Epidermal melanocyte (primary cell): ENCODE data around the gene ACP4.
"Not testable (repeated sequence)": the region's sequence is repeated elsewhere in the genome, so short reads cannot be mapped to it uniquely, and the experiment has no call there.

Source experiments
- DNase-seq: peaks from one replicate; pipeline ENCODE4 v3.0.0; 2011; ENCODE audit warnings: low spot score; ENCODE audit not compliant: insufficient read length

The ACP4 gene

DNA sequence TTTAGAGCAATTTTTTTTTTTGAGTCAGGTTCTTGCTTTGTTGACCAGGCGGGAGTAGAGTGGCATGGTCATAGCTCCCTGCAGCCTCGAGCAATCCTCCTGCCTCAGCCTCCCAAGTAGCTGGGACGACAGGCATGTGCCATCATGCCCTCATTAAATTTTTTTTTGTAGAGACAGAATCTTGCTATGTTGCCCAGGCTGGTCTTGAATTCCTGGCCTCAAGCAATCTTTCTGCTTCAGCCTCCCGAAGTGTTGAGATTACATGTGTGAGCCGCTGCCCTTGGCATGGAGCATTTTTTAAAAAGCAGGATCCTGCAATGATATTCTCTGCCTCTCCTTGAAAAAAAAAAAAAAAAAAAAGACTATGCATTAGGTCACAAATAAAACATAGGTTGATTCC is 14.1 kb upstream of the ACP4 start:
- no peak for DNase-seq

DNA sequence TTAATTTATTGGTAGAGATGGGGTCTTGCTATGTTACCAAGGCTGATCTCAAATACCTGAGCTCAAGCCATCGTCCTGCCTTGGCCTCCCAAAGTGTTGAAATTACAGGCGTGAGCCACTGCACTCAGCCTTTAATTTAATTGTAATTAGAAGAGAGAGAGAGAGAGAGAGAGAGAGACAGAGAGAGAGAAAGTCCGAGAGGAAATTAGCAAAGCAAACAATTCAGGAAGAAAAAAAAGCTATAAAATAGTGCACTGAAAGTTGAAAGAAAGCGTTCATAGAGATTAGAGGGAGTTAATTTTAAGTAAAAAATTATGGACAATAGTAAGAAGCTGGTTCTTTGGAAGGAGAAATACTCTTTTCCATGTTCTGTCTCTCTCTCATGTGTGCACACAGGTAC is 13.0 kb upstream of the ACP4 start:
- DNase-seq: no peak

DNA sequence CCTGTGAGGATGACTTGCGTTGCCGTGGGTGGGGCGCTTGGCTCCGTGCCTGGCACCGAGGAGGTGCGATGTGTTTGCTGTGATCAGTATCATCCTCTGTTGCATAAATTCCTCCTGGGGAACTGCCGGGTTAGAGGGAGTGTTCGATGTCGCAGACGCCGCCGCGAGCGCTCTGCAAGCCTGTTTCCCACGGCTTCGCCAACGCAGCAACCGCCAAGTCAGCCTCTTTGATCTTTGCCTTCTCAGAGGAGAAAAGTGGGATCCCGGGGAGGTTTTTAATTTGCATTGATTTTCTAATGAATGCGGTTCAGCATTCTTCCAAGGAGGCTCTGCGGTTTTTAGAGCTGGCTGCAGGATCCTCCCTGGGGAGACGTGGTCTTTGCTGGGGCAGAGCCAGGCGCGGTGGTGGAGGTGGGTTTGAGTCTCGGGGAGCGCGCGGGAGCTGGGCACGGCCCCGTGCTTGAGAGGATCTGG is 12.3 kb upstream of the ACP4 start:
- DNase-seq: no peak

DNA sequence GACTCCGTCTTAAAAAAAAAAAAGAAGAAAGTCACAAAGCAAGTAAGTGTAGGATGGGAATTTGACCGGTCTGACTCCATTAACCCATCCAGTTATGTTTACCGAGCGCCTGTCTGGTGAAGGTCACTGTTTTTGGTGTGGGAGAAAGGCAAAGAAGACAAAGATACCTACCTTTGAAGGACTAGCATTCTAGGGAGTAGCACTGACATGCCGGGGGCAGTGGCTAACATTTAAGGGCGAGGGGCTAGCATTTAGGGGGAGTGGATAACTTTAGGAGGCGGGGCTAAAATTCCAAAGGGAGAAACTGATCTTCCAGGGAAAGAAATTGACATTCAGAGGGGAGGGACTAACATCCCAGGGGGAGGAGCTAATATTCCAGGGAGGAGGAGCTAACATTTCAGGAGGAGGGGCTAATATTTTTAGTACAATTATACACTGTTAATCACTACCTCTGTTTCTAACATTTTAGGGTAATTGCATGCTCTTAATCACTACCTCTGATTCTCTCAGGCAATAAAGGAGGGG is 11.2 kb upstream of the ACP4 start:
- no peak for DNase-seq

DNA sequence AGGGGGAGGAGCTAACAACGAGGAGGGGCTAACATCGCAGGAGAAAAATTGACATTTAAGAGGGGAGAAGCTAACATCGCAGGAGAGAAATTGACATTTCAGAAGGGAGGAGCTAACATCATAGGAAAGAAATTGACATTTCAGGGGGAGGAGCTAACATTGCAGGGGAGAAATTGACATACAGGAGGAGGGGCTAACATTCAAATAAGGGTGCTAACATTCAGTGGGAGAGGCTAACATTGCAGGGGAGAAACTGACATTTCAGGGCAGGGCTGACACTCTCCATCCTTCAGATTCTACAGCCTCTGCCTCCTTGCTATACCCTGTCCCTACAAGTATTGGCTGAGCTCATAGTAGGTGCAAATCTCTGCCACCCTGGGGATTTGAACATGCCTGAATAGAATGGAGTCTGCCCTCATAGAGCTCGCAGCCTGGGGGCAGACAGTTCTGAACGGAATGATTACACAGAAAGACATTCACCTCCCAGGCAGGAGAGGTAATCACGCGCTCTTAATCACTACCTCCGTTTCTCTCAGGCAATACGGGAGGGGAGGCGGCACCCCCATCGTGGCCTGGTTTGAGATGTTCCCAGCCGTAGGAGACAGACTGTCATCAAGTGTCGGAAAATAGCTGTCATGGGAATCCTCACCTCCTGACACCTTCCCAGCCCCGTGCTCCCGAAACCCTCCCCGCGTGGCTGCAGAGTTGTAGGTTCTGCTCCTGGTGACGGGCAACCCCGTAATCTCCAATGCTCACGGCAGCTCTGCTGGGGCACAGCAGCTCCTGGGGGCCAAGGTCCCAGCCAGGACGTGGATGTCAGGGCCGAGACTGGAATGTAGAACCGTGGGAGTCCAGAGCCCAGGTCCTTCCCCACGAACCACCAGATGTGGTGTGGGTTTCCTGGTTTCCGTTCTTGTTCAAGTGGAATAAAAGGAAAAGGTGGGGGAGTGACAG is 10.4 kb upstream of the ACP4 start:
- no peak for DNase-seq

DNA sequence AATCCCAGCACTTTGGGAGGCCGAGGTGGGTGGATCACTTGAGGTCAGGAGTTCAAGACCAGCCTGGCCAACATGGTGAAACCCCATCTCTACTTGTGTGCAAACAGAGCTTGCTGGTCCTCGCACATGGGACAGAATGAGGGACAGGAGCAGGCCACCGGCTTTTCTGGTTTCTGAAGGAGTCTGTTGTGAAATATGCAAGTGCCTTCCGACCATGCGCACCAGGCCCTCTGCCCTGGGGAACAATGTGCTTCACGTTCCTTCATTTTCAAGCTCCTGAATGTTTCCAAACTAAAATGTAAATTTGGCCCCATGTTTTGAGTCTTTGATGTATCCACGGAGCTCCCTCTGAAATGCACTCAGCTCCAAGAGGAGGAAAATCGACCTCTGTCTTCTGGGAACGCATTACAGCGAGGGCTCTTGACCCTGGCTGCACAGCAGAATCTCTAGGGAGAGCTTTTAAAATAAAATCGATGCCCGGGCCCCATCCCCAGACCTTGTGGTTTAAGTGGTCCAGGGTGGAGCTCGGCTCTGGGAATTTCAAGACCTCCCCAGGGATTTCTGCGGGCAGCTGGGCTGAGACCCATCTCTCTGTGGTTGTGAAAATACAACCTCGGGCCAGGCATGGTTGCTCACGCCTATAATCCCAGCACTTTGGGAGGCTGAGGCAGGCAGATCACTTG is 9.3 kb upstream of the ACP4 start:
- no peak for DNase-seq

DNA sequence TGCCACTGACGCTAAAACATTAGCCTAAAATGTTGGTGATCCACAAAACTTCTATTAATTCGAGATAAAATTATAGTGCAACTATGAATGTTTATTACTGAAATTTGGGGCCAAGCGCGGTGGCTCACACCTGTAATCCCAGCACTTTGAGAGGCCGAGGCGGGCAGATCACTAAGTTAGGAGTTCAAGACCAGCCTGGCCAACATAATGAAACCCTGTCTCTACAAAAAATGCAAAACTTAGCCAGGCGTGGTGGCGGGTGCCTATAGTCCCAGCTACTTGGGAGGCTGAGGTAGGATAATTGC is 6.4 kb upstream of the ACP4 start:
- DNase-seq: not testable (repeated sequence)

DNA sequence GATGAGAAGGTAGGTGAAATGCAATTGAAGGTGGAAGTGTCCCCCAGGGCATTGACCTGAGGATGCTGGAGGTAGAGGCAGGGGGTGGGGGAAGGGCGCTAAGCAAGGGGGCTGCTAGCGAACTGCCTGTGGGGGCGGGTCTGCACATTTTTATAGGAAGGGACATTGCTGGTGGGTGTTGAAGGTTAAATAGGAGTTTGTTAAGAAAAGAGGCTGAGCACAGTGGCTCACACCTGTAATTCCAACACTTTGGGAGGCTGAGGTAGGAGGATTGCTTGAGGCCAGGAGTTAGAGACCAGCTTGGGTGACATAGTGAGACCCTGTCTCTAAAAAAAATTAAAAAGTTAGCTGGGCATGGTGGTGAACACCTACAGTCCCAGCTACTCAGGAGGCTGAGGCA is 5.5 kb upstream of the ACP4 start:
- no peak for DNase-seq

DNA sequence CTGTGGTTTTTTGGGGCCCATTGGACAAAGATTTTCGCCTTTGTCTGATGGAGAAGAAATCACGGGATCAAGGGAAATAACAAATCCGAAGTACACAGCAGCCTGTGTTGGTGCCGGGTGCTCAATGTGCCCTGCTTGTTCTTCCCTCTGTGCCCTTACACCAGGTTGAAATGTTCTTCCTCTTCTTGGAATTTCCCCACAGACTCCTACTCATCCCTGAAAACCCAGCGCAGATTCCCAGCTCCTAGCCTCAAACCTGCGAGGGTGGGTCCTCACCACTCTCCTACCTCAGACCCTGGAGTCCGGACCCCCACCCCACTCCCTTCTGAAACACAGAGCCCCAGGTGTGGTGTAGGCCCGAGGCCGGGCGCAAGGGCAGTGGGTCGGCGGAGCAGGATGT is 4.9 kb upstream of the ACP4 start:
- no peak for DNase-seq

DNA sequence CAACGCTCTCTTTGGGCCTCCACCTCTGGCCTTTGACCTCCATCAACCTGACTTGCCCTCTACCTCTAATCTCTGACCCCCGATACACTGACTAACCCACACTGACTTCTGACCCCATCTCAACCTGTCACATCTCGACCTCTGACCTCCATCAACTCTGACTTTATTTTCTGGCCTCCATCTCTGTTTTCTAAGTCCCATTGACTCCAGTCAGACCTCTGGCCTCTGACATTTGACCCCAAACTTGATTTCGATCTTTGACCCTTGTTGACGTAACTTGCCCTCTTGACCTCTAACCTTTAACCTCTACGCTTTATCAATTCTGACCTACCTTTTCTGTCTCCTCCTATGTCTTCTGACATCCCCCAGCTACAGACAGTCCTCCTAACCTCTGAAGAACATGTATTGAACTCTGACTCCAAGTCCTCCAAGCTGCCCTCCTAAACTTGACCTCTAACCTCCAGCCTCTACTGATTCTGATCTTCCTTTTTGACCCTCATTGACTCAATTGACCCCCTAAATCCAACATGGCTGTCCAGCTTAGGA is 780 bp downstream of the ACP4 start:
- no peak for DNase-seq

DNA sequence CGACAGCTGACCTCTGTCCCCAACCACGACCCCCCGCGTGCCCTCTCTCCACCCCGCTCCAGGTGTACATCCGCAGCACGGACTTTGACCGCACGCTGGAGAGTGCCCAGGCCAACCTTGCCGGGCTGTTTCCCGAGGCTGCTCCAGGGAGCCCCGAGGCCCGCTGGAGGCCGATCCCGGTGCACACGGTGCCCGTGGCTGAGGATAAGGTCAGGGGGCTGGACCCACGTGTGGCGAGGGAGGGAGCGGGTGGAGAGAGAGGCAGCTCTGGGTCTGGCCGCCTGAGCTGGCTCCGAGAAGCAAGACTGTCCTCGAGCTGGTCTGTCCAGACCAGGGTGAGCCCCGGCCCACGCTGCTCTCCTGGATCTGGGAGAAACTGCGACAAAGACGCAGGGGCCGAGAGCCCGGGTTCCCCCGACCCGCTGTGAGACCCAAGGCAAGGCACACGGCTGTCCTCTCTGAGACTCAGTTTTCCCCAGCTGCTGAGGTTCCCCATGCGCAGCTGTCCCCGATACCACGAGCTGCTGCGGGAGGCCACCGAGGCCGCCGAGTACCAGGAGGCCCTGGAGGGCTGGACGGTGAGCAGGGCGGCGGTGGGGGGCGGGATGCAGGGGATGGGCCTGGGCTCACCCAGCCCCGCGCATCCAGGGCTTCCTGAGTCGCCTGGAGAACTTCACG is 1.5 kb downstream of the ACP4 start:
- no peak for DNase-seq

DNA sequence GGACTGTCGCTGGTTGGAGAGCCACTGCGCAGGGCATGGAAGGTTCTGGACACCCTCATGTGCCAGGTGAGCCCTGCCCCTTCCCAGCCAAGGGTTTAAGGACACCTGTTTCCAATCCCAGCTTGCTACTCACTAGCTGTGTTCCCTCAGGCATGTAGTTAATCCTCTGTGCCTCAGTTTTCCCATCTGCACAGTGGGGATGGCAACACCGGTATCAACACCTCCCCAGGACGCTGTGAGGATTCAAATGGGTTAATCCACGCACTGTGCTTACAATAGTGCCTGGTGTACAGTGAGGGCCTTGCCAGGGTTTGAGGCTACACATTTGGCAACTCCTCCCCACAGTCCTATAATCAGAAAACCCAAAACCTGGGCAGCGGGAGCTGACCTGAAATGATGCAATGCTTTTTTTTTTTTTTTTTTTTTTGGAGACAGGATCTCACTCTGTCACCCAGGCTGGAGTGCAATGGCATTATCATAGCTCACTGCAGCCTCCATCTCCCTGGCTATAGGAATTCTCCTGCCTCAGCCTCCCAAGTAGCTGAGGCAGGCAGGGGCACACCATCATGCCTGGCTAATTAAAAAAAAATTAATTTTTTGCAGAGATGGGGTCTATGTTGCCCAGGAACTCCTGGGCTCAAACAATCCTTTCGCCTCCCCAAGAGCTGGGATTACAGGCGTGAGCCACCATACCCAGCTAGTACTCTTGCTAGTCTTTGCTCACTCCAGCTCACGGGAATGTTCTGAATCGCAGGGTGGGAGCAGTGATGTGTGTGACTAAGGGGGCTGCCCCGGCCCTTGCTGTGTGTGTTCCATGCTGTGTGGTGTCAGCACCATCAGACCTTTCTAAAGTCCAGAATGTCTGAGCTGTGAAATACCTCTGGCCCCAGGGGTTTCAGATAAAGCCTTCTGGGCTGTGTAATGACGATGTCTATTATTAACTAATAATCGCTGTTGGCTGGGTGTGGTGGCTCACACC is 2.3 kb downstream of the ACP4 start:
- DNase-seq: no peak

DNA sequence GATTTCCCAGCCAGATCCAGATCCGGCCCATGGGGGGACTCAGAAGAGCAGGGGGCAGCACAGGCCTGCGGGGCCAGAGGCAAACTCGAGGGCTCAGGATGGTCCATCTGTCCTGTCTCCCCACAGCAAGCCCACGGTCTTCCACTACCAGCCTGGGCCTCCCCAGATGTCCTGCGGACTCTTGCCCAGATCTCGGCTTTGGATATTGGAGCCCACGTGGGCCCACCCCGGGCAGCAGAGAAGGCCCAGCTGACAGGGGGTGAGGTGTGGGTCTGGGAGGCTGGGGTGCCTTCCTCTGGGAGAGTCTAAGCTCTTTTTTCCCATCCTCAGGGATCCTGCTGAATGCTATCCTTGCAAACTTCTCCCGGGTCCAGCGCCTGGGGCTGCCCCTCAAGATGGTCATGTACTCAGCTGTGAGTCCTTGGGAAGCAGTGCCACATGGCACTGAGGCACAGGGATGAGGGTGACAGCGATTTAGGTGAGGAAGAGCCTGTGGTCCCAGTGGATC is 3.4 kb downstream of the ACP4 start:
- DNase-seq: no peak

DNA sequence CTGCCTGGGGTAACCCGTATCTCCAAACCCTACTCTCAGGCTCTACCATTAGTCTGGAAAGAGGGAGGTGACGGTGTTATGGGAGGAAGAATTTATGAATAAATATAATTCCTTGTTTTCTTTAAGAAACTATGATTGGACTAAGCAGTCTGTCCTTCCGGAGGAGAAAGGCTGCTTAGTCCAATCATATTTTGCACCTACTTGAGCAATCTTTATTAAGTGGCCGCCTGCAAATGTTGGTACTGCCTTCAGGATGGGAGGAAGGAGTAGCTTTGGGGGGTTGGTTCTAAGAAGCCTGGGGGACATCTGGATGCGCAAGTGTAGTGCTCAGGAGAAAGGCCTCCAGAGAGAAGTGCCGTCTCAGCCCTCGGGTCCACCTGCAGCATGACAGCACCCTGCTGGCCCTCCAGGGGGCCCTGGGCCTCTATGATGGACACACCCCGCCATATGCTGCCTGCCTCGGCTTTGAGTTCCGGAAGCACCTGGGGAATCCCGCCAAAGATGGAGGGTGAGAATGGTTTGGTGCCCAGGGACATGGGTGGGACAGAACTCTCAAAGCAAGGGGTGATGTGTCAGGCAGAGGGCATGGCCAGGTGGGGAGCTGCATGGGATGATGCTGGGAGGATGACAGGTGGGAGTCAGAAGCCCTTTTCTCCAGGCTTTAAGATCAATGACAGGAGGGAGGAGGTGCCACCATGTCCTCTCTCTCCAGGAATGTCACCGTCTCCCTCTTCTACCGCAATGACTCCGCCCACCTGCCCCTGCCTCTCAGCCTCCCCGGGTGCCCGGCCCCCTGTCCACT is 4.1 kb downstream of the ACP4 start:
- peak; percentile 16 for DNase-seq

DNA sequence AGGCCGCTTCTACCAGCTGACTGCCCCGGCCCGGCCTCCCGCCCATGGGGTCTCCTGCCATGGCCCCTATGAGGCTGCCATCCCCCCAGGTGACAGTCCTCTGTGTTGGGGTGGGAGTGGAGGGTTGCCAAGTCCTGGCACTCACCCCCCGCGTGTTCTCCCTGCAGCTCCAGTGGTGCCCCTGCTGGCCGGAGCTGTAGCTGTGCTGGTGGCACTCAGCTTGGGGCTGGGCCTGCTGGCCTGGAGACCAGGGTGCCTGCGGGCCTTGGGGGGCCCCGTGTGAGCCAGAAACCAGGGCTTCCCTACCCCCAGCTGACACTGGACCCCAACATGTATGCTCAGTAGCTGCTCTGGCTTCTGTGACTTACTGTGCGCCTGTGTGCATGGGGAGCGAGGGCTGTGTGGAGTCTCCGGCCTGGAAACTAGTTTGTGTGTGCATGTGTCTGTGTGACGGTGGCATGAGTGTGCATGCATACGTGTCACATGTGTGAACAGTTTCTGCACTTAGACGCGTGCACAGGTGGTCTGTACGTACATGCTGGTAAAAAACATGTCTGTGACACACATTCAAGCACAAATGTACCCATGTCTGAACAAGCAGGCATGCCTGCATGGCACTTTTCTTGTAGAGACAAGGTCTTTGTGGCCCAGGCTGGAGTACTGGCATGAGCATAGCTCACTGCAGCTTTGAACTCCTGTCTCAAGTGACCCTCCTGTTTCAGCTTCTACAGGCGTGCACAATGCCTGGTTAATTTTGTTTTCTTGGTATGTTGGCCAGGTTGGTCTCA is 4.9 kb downstream of the ACP4 start:
- DNase-seq: no peak

DNA sequence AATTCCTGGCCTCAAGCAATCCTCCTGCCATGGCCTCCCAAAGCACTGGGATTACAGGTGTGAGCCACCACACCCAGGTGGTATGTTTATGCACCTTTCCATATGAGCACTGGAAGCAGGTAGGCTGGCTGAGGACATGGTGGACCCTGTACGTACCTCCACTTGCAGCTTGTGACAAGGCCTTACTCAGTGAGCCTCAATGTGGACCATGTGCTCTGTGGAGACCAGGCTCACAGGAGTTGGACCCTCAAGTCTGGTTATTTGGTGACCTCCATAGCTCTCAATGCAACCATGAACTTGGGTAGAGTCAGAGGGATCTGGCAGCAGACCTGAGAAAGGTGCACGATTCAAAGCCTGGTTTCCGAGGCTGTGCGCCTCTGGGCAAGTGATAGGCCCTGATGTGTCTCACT is 5.5 kb downstream of the ACP4 start:
- DNase-seq: no peak

DNA sequence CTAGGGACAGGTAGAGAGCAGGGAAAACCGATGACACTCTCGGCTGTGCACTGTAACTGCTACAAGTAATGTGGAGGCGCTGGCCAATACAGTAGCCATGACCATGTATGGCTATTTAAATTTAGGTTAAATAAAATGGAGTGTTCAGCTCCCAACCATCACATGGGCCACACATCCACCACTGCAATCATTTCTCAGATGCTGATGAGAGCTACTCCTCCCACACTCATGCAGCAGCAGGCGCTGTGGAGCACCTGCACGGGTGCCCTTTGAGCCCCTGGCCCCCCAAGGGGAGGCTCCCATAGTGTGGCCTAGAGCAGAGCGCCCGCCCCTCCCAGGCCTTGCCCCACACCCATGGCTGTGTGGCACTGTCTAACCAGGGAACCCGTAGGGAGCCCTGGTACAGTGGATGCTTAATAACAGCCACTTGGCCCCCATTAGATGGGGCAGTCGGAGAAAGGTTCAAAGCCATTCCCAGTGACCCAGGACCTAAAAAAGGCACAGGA is 6.0 kb downstream of the ACP4 start:
- no peak for DNase-seq

DNA sequence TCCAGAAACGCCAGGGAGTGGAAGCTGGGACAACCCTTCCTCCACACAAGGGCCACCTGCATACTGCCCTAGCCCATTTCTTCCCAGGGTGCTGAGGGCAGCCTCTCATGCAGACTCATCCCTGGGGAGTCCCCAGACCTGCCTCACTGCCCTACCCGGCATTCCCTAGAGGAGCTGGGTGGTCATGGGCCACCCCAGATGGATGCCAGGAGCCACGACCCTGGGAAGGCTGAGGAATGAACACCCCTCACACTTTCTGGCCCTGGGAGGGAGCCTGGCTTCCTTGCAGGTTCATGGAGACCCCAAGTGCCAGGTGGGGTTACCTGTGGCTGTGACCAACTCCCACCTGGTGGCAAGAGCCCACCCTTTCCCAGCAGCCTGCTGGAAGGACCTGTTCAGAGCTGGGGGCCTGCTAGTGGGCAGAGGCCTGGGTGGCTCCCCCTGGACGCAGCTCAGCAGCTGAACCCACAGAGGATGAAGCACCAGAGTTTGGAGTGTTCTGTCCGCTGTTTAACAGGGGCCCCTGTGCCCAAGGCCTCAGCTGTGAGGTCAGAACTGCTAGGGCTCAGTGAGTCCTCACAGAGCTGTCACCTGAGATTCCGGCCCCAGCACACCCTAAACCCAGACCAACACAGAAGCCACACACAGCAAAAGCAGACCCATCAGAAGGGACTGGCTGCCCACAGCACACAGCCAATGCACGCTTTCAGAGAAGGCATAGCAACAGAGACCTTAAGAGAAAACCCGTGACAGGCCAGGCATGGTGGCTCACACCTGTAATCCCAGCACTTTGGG is 6.6 kb downstream of the ACP4 start:
- DNase-seq: no peak
